Spleen (tissue), 7 donors: Measurements from ENCODE around the gene ADAMTSL1.

ENCODE experiments used
- POLR2A ChIP-seq, 3 donors: fragments of 450-650 bp; IDR thresholded peaks; one replicate each; pipeline ENCODE4 v1.5.1; 2017; ENCODE audit warnings: antibody characterized with exemption in 3 of 3, mild to moderate bottlenecking in 1 of 3
- TF ChIP-seq, protein P1 (sequence below), 11 experiments: fragments of 200-600 bp in 7 of 11; fragments of 450-650 bp in 4 of 11; sonication (generic) in 4 of 11; IDR thresholded peaks in 8 of 11; conservative IDR thresholded peaks in 3 of 11; 1 replicate in 7 of 11; 2 replicates in 4 of 11; pipeline versions ENCODE4 v1.4.0 to v1.8.0; 2016 to 2021; ENCODE audit warnings: antibody characterized with exemption in 11 of 11, inconsistent platforms in 4 of 11, mild to moderate bottlenecking in 1 of 11
- donor health status: DM: no; HTN: no; CAD: no; lungs with moderate emphysema.
- donor health status: DM: no; HTN: no; CAD: no.
- donor health status: DM: no; HTN: no; CAD: no.

DNA sequence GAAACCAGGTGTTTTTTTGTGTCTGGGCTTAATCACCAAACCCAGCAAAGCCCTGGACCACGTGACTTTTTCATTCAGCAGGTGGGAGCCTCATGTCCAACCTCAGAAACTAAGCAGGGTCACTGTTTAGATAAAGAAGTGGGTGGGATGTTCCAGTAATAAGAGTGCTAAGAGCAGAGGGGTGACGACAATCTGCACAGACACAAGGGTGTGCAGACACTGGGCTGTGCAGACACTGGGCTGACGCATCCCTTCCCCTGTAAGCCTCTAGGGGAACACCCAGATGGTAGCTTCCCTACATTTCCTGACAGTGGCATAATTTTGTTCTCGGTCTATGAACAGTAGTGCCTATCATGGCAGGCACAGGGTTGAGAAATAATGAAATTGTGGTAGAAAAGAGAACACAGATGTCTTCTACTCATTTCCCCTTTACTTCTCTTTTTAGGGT is 474.0 kb downstream of the ADAMTSL1 start:
- no peak for TF ChIP-seq POLR2A (IDR thresholded peaks at IDR 0.05)
- TF ChIP-seq, protein P1, sequence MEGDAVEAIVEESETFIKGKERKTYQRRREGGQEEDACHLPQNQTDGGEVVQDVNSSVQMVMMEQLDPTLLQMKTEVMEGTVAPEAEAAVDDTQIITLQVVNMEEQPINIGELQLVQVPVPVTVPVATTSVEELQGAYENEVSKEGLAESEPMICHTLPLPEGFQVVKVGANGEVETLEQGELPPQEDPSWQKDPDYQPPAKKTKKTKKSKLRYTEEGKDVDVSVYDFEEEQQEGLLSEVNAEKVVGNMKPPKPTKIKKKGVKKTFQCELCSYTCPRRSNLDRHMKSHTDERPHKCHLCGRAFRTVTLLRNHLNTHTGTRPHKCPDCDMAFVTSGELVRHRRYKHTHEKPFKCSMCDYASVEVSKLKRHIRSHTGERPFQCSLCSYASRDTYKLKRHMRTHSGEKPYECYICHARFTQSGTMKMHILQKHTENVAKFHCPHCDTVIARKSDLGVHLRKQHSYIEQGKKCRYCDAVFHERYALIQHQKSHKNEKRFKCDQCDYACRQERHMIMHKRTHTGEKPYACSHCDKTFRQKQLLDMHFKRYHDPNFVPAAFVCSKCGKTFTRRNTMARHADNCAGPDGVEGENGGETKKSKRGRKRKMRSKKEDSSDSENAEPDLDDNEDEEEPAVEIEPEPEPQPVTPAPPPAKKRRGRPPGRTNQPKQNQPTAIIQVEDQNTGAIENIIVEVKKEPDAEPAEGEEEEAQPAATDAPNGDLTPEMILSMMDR (IDR thresholded peaks at IDR 0.05 in 8 of 11, conservative IDR thresholded peaks at IDR 0.05 in 3 of 11): no peak
